ENCODE data around the gene GALNS. TPM values are rescaled to one million over a fixed set of nuclear protein-coding genes. Genes with fewer than 3 reads are reported as not detected.

Gene GALNS
- total RNA-seq, 1 experiment from 2014 or later, result 81.6 TPM

DNA sequence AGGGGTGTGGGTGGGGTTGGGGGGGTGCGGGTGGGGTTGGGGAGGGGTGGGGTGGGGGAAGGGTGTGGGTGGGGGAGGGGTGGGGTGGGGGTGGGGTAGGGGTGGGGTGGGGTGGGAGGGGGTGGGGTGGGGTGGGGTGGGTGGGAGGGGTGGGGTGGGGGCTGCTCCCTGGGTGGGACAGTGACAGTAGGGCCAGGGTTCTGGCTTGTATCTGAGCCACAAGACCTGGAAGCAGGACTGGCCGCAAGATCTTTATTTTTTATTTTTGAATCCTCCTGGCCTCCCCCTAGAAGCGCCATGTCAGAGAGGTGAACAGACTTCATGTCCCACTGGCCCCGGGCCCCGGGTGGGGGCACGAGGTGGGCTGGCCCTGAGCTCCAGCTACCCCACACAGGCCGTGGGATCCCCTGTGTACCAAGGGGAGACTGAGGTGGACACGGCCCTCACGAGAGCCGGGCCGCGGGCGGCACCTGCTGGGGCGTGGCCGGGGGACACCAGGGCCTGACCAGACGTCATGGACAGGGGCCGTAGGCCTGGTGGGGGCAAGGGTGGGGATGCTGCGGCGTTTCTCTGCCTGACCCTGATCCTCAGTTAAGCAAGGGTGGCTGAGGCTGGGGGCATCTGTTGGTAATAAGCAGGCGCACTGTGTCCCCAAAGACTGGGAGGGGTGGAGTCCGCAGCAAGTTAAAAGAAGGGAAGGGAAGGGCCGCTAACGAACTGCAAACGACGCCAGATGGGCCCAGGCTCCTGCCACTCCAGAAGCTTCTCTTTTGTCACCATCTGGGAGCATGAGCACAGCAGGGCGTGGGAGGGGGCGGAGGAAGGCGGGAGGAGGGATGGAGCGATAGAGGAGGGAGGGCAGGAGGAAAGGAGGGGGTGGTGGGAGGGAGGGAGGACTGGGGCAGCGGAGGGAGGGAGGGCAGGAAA is 32.0 kb upstream of the GALNS start:
- POLR2A ChIA-PET, result no interaction called here
- H3K27ac ChIP-seq (ENCODE audit: low read length), result peak overlapping the region; percentile 39; the same call in 1 of the 2 replicates
- no peaks in the 10 kb centered on the region for H3K27me3 ChIP-seq (ENCODE audit: control insufficient read depth, insufficient read depth, low read length)
- H3K4me3 ChIP-seq (ENCODE audit: low read depth in 2 of 2, low read length in 2 of 2), result no peak overlapping the region
- TF ChIP-seq REST (IDR thresholded peaks at IDR 0.05; ENCODE audit: insufficient read depth in 1 of 2, low read depth in 2 of 2, low read length in 1 of 2) (no peak), SIN3A (IDR thresholded peaks at IDR 0.05; ENCODE audit: borderline replicate concordance, insufficient read depth, low read depth, low read length) (no peak)
- peaks cover 7% of the 10 kb centered on the region for H3K4me1 ChIP-seq (ENCODE audit: control insufficient read depth, insufficient read depth, low read length)
- in situ Hi-C loops (cut with HindIII; ENCODE audit: low pct_unique_long_range_greater_than_20kb, low sequenced_read_pairs) (no loop called here), intact Hi-C loops (cut with micrococcal nuclease; ENCODE audit: unreplicated experiment) (no loop called here)
- CTCF ChIA-PET, result no interaction called here
- H3K9me3 ChIP-seq (ENCODE audit: control insufficient read depth, insufficient read depth, low read depth, low read length), result no peaks in the 10 kb centered on the region
- DNase-seq (ENCODE audit: low read depth, low spot score) (no peak), ATAC-seq (no peak)
- H3K36me3 ChIP-seq (ENCODE audit: control insufficient read depth, insufficient read depth, low read length), result no peaks in the 10 kb centered on the region
- no TSS peak for BruUV-seq (replicated peaks)

- CTCF ChIA-PET, result no interaction called here
- no peak overlapping the region for H3K4me3 ChIP-seq (ENCODE audit: low read depth in 2 of 2, low read length in 2 of 2)
- no peaks in the 10 kb centered on the region for H3K27me3 ChIP-seq (ENCODE audit: control insufficient read depth, insufficient read depth, low read length)
- H3K4me1 ChIP-seq (ENCODE audit: control insufficient read depth, insufficient read depth, low read length), result peaks cover 7% of the 10 kb centered on the region
- in situ Hi-C loops (cut with HindIII; ENCODE audit: low pct_unique_long_range_greater_than_20kb, low sequenced_read_pairs) (no loop called here), intact Hi-C loops (cut with micrococcal nuclease; ENCODE audit: unreplicated experiment) (no loop called here)
- no peaks in the 10 kb centered on the region for H3K9me3 ChIP-seq (ENCODE audit: control insufficient read depth, insufficient read depth, low read depth, low read length)
- peak overlapping the region; percentile 39; the same call in 1 of the 2 replicates for H3K27ac ChIP-seq (ENCODE audit: low read length)
- no TSS peak for BruUV-seq (replicated peaks)
- no peak for TF ChIP-seq REST (IDR thresholded peaks at IDR 0.05; ENCODE audit: insufficient read depth in 1 of 2, low read depth in 2 of 2, low read length in 1 of 2)
- TF ChIP-seq POLR2AphosphoS5 (IDR thresholded peaks at IDR 0.05; ENCODE audit: low read depth, low read length), result no peak
- no peak for TF ChIP-seq TCF7L2 (IDR thresholded peaks at IDR 0.05; ENCODE audit: low read depth, low read length)
- TF ChIP-seq CTCF (IDR thresholded peaks at IDR 0.05), result no peak
- TF ChIP-seq SIN3A (IDR thresholded peaks at IDR 0.05; ENCODE audit: borderline replicate concordance, insufficient read depth, low read depth, low read length), result no peak
- POLR2A ChIA-PET, result no interaction called here
- ATAC-seq, result no peak
- H3K36me3 ChIP-seq (ENCODE audit: control insufficient read depth, insufficient read depth, low read length), result no peaks in the 10 kb centered on the region
- DNase-seq (ENCODE audit: low read depth, low spot score), result no peak
Measured at GRCh38 chr16:88888057-88888456, 31.3 kb upstream of the GALNS start.

Data from Panc1 (cell line).